HG02870 (cell line): ENCODE data around the gene STEAP4.

ENCODE experiments used
- ATAC-seq: cut with Tn5 transposase; IDR thresholded peaks from one replicate; pipeline ENCODE4 v1.9.1; 2021; ENCODE audit warnings: mild to moderate bottlenecking, moderate library complexity; ENCODE audit not compliant: unreplicated experiment

The STEAP4 gene

DNA sequence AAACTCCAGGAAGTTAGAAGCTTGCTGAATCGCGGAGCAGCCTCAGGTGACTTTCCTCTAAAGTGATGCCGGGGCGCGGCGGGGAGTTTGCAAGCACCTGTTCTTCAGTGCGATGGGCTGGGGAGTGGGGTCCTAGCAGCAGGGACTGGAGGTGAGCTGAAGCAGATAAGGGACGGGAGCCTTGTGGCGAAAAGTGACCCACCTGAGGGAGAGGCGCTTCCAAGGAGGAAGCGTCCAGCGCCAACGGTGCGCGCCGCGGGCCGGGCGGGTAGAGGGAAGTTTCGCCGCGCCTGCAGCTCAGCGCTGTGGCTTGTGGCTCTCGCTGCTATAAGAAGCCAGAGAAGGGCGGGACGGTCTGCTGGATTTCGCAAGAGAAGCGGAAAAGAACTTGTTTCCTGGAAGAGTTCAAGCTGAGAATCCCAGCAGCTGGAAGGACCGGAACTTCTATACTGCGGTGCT lies at the start of gene STEAP4:
STEAP4 (minus strand) TSS at position 305 of the 459 bp plus-strand sequence. CDS start 22,625 bp downstream, outside the sequence.
- no peak for ATAC-seq

DNA sequence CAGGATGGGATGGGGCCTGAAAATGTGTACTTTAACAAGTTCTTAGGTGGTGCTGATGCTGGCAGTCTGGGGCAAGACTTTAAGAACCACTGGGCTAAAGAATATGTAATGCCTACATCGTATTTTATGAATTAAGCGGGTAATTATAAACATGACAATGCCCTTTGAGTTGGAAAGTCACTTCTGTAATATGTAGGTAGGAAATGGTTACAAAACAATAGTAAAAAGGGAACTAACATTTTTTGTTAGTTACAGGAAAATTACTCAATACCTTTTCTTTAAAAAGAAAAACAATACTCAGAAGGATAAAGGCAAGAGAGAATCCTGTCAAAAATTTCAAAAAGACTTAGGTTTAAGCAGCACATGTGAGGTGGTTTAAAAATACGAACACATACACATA lies 48.3 kb upstream of the STEAP4 start:
- no peak for ATAC-seq

DNA sequence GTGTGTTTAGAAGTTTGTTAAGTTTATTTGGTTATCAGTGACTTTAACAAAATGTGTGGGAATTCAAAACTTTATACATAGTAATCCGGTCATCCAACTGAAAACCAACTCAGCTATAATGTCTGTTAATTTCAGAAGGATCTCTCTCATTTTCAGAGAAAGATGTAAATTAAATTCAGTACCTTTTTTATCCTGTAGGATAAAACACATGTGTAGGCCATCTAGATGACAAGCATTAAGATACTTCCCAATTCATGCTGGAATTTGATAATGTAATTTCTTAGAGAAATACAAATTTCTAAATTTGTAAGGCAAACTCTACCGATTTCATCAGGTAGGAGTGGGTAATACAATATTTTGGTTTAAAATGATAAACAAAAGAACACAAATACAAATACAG lies 43.4 kb upstream of the STEAP4 start:
- no peak for ATAC-seq

DNA sequence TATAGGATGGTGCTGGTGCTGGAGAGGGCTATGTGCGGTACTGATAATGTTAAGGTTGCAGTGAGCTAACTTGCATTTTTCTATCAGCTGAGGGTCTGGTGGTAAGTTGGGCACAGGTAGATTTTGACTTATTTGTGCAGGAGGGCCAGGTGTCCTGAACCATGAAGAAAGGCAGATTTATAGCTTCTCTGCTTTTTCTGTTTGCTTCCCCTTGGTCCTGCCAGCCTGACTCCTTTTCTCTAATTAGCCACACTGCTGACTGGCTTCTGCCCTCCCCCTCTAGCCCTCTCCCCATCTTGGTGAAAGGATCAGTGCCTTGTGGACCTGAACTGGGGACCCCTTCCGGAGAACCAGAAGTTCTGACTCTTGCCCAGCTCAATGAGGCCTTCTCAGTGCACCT lies 40.8 kb upstream of the STEAP4 start:
- no peak for ATAC-seq

DNA sequence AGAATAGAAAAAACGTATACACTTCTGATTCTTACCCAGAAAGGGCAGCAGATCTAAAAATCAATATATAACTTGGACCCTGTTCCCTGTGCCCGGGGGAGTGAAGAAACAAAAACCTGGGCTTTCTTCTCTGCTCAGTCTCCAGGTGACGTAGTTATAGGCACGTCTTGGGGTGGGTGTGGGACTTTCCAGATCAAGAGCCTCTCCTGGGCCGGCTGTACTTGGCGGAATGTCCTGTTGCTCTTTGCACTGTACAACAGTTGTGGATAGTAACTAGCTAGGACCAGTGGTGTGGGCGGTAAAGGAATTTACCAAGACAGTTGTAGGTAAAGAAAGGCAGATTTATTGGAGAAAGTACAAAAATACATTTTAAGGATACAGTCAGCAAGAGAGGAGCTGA lies 40.4 kb upstream of the STEAP4 start:
- ATAC-seq: no peak

DNA sequence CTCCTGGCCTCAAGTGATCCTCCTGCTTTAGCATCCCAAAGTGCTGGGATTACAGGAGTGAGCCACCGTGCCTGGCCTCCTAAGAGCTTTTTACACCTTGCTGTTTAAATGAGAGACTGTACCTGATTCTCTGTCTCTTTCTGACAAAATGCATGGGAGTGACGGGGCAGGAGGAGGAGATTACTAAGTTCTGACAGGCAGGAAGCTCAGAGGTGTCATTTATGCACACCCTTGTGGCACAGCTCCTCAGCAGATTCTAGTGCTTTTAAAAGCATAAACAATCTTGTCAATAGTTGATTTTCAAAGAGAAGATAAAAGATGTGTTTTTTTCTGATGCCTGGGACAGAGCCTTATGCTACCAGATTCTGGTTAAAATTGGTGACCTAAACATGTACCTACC lies 39.7 kb upstream of the STEAP4 start:
- ATAC-seq: no peak

DNA sequence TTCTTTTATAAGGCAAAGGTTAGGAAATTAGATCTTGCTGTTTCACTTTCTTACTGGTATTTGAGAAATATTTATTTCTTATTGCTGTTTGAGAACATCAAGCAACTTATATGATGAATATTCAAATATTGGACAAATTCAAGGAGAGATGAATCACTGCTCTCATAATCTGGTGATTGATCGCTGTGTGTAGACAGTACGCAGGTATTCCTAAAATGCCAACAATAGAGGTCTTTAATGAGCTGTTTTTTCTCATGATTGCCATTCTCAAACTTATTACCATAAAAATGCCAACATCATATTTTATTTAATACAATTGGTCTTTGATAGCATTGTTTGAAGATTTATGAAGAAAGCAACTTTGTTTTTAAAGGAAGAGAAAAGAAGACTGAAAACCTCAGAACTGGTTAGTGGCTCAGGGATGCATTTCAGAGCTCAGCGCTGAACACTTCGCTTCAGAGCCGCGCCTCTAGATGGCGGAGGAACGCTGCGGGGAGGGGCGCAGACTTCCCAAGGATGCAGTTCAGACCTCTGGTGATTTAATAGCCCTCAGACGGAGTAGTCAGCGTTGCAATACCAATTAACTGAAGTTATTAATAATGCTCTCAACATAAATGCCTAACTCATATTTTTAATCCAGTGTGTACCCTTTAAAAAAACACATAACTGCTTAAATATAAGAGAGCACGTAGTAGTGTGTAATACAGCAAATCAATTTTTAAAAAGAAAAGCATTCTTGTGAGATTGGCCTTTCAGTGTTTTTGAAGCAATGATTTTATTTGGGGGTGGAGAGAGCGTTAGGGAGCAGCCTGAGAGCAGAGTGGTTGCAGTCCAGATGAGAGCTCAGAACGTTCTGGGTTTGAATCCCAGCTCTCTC lies 38.5 kb upstream of the STEAP4 start:
- no peak for ATAC-seq

DNA sequence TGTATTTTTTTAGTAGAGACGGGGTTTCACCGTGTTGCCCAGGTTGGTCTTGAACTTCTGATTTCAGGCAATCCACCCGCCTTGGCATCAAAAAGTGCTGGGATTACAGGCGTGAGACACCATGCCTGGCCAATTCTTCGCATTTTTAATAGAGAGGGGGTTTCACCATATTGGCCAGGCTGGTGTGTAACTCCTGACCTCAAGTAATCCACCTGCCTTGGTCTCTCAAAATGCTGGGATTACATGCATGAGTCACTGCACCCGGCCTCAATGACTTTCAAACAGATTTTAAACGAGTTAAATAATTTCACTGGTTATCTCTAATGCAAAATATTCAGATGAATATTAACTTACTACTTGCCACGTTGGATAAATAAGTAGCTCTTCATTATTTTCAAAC lies 37.6 kb upstream of the STEAP4 start:
- ATAC-seq: no peak

DNA sequence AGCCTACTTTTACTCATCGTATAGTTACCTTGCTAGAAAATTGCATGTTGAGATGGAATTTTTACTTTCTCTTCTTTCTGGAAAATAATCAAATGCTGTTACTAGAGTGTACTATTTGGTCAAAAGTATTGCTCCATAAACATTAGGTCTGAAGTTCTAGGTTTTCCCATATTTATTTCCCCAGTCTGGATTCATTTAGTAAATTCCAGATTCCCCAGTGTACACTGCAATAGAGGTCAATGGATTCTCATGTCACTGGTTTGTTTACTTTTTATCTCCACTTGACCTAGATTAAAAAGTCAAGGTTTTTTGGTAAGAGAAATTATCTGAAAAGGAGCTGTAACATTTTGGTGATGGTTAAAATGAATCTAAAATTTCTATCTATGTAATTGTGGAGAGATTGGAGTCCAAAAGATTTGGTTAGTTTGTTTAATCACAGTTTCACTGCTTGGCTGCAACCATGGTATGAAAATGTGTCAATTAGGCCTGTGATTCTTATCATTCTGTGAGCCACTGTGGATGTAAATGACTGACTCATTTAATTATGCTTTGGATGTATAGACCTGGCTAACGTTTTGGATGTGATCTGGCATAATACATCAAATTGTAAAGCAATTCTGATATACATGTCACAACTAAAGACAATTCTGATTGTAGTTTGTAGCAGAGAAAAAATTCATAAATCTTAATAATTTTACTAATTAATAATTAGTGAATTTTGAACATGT lies 32.7 kb upstream of the STEAP4 start:
- ATAC-seq: no peak

DNA sequence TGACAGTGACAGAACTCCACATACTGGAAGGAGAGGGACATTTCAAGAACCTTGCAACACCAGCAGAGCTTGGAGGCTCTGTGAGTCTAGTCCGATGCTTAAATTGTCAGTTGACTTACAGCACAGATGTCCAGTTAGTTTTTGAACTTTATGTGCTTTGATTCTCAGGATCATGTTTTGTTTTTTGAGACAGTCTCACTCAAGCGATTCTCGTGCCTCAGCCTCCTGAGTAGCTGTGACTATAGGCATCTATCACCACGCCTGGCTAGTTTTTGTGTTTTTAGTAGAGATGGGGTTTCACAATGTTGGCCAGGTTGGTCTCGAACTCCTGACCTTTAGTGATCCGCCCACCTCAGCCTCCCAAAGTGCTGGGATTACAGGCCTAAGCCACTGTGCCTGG lies 31.8 kb upstream of the STEAP4 start:
- ATAC-seq: no peak

DNA sequence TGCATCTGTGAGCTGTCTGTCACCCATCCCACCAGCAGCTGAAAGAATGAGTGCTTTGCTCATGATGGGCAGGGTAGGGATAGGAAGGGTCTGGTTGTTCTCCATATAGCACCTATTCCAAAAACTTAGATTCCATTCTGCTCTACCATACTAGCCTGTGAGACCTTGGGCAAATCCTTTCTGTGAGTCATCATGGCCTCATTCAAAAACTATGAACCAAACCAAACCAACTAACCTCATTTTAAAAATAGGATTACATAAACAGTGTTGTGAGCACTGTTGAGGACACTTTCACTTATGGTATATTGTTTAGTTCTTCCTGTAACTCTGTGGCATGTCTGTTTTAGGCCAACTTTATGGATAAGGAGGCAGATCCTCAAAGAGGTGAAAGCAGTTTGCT lies 30.9 kb upstream of the STEAP4 start:
- ATAC-seq: no peak

DNA sequence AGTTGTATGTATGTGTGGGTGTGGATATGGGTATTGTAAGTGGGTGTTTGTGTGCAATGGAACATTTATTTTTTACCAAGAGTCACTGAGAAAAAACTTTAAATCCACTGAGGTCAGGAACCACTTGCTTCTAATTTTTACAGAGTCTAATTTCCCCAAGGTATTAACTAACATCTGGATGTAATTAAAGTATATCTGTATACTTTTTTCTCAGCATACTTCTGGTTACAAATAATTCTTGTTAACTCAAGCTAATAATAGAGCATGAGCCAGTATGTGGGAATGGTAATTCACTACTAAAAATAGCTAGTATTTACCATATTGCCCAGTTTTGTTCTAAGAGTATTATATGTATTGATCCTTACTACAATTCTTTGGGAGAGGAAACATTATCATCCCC lies 24.6 kb upstream of the STEAP4 start:
- ATAC-seq: no peak

DNA sequence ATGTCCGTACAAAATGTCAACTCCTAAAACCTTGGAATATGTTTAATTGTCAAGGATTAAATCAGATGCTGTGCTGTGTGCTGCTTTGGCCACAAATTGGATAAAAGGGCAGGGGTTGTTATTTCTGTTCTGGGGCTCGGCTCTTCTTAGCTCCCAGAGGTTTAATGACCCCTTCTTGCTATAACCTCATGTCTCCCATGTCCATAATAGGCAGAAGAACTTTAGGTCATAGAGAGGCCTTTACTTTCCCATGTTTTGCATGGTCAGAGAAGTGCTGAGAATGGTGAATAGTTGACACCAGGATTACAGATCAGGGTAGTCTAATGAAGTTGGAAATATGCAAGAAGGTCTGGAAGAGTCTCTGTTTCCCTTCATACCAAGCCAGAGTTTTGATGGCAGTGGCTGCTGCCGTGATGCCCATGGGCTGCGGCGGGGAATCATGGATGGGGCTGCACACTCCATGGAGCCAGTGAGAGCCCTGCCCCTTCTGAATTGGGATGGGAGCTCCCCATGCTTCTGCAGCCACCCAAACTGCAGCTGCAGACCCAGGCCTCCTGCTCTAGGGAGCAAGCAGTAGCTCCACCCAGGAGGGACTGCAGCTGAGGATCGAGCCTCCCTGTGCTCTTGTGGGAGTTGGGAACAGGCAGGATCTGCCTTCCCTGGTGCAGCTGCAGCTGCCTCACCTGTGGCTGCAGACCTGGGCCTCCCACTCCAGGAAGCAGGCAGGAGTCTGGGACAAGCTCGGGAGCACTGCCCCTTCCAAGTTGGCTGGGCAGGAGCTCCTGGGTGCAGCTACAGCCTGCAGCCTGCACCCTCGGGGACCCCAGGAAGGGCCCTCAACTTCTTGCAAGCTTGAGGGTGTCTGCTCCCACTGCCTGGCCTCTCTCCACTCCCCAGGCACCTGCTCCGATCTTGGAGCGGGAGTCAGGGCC lies 23.1 kb upstream of the STEAP4 start:
- ATAC-seq: no peak

DNA sequence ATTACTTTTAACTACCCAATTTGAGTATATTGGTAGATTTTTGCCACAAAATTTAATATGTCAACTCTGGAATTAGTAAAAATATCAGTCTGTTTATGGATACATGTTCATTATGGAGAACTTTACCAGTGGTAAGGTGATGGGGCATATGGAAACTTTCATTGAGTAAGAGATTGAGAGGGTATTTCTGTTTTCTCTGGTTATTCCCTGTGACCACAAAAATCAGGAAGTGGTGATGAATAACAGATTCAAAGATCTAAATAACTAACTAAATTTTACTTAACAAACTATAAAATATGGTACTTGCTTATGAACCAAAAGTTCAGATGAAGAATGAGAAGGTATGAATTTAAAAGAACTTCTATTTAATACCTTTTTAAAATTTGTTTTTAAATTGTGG lies 22.1 kb upstream of the STEAP4 start:
- no peak for ATAC-seq

DNA sequence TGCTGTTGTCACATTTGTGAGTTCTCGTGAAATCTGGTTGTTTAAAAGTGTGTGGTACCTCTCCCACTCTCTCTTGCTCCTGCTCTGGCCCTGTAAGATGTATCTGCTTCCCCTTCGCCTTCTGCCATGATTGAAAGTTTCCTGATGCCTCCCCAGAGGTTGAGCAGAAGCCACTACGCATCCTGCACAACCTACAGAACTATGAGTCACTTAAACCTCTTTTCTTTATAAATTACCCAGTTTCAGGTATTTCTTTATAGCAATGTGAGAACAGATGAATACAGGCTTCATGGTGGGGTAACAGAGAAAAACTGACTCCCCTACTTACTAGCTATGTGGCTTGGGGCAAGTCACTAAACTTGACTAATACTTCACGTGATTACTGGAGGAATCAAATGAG lies 18.0 kb upstream of the STEAP4 start:
- no peak for ATAC-seq

DNA sequence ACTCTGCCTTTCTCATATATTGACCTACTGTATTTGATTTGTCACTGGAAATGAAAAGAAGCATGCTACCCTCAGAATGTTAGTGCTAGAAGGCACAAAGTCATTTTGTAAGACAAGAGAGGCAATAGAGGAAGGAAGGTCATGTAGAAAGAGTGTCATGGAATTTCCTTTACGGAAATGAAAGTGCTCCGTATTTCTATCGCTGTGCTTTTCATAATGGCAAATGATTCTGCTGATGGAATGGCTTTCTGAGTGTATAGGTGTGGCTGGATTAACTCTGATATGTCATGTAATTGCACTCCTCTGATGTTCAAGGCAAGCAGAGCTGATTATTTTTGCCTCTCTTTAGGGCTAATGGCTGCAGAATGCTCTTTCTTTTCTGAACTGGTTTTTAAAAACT lies 15.5 kb upstream of the STEAP4 start:
- peak; percentile 43 for ATAC-seq

DNA sequence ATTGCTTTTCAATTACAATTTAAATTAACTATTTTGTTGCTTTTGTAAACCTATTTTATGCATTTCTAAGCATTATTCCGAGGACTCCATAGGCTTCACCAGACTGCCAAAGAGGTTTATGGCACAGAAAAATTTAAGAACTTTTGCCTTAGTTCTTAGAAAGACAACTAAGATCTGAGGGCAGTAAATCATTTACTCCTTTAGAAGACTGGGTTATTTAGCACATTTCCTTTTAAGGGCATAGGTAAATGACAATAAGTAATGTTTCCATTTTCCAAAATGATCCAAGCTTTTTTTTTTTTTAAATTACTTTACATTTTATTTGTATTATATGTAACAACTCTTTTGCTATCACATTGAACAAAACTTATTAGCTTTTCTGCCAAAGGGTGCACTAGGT lies 15.0 kb upstream of the STEAP4 start:
- ATAC-seq: peak; percentile 14

DNA sequence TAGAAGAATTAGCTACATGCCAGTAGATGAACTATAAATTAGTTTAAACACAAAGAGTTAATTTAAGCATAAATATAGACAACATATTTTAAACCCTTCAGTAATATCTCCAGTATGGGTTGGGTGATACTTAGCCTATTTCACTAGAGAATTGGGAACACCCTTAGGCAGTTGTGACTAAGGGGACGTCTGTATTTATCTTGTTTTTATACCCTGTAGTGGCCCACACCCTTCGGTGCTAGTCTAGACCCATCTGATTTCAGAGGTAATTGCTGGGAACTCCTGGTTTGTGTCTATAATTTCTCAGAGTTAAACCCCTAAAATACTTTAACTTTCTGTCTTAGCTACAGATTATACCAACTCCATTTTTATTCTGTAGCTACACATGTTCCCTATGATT lies 11.5 kb upstream of the STEAP4 start:
- no peak for ATAC-seq

DNA sequence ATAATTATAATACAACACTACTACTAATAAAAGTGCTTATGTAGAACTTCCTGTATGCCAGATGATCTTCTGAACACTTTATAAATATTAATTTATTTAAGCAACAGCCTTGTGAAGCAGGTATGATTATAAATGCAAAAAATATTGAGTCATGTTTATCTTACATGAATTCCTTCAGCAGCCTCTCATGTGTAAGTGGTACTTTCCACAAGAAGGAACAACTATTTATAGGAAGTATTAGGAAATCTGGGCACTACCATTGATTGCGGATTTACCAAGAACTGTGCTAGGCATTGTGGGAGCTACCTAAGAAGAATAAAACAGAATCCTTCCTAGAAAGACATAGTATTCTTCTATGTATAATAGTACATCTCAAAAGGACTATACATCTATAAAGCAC lies 10.7 kb upstream of the STEAP4 start:
- ATAC-seq: no peak

DNA sequence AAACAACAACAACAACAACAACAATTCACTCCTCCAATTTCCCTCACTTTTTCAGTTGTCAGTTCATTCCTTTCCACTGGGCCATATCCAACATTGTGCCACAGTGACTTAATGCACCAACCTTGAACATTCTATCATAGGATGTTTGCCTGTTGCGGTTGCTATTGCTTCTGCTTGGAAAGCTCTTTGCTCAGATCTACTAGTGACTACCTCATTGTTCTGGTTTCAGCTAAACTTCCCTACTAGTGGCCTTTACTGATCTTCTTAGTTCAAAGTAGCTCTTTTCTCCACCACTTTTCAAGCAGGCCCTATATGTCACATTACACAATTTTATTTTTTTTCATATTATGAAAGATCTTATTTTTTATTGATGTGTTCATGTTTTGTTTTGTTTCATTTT lies 9.8 kb upstream of the STEAP4 start:
- ATAC-seq: no peak

DNA sequence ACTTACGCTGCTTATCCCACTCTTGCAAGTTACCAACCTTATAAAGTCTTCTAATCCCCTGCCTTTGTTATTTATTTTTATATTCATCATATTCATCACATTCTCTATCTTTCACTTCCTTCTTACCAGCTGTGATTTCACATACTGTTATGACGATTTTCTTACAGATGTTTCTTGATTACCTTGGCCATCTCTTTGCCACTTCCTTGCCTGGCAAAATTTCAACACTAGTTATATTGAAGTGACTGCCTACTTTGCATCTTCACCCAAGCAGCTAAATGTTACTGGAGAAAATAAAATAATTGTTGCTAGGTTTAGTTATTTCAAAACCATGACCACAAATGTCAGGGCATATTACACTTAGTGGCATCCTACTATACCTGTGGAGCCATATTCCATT lies 8.8 kb upstream of the STEAP4 start:
- ATAC-seq: no peak
